GM12801 (cell line): ENCODE results near the gene FTL.

Experiments
- TF ChIP-seq, protein P1 (sequence below): IDR thresholded peaks from one replicate; pipeline ENCODE4 v1.5.1; 2011; ENCODE audit warnings: control low read depth; ENCODE audit not compliant: insufficient read length; ENCODE audit errors: extremely low read depth

The FTL gene

DNA sequence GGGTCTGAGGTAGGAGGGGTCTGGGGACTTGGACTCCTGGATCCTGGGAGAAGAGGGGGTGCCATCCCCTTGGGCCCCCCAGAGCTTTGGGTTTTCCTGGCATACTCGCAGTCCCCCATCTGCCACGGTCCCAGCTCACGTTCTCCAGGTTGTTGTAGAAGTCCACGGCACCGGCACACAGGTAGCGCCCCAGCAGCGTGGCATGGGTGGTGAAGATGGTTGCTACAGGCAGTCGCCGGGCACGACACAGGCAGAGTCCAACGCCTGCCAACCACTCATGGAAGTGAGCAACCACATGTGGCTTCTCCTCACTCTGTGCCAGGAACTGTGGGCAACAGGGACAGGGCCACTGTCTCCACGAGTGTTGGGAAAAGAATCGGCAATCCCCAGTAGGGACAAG lies 20.6 kb downstream of the FTL start:
- TF ChIP-seq, protein P1, sequence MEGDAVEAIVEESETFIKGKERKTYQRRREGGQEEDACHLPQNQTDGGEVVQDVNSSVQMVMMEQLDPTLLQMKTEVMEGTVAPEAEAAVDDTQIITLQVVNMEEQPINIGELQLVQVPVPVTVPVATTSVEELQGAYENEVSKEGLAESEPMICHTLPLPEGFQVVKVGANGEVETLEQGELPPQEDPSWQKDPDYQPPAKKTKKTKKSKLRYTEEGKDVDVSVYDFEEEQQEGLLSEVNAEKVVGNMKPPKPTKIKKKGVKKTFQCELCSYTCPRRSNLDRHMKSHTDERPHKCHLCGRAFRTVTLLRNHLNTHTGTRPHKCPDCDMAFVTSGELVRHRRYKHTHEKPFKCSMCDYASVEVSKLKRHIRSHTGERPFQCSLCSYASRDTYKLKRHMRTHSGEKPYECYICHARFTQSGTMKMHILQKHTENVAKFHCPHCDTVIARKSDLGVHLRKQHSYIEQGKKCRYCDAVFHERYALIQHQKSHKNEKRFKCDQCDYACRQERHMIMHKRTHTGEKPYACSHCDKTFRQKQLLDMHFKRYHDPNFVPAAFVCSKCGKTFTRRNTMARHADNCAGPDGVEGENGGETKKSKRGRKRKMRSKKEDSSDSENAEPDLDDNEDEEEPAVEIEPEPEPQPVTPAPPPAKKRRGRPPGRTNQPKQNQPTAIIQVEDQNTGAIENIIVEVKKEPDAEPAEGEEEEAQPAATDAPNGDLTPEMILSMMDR: no peak

DNA sequence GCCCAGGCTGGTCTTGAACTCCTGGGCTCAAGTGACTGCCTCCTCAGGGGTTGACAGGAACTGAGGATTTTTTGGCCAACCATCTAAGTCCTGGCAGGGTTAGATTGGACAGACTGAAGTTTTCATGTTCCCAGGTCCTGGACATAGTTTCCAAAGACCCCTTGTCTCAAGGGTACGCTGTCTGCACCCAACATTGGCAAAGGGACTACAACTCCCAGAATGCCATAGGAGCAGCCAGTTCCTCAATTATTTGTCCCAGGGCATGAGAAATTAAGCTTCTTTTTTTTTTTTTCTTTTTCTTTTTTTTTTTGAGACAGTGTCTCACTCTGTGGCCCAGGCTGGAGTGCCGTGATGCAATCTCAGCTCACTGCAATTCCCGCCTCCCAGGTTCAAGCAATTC lies 21.1 kb downstream of the FTL start:
- TF ChIP-seq, protein P1: no peak

DNA sequence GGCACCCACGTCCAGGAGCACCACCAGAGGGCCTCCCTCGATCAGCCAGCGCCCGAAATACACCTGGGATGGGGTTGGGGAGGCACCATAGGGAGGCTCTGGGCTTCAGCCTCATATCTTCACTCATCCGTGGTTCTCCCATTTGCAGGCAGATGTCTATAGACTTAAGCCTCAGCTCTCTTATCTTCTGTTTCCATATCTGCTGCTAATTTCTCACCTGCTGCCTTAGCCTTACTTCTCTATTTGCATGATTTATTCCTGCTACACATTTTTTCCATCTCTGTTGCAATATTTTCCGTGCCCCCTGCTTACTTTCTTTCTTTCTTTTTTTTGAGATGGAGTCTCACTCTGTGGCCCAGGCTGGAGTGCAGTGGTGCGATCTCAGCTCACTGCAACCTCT lies 22.2 kb downstream of the FTL start:
- TF ChIP-seq, protein P1: no peak

DNA sequence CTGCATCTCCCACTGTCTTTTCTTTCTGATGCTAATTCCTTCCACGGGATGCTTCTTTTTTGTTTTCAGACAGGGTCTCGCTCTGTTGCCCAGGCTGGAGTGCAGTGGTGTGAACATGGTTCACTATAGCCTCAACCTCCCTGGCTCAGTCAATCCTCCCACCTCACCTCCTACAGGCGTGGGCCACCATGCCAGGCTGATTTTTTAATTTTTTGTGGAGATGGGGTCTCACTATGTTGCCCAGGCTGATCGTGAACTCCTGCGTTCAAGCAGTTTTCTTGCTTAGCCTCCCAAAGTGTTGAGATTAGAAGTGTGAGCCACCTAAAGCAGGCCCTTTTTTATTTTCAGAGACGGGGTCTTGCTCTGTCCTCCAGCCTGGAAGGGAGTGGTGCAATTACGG lies 23.2 kb downstream of the FTL start:
- TF ChIP-seq, protein P1: no peak

DNA sequence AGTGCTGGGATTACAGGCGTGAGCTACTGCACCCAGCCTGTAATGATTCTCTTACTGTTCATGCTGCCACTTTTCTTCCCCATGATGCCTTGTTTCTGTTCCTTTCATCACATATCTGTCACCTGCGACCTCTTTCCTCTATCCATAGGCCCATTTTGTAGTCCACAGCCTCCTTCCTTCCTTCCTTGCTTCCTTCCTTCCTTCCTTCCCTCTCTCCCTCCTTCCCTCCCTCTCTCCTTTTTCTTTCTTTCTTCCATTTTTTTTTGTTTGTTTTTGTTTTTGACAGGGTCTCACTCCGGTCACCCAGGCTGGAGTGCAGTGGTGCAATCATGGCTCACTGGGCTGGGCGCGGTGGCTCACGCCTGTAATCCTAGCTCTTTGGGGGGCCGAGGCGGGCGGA lies 23.8 kb downstream of the FTL start:
- TF ChIP-seq, protein P1: no peak

DNA sequence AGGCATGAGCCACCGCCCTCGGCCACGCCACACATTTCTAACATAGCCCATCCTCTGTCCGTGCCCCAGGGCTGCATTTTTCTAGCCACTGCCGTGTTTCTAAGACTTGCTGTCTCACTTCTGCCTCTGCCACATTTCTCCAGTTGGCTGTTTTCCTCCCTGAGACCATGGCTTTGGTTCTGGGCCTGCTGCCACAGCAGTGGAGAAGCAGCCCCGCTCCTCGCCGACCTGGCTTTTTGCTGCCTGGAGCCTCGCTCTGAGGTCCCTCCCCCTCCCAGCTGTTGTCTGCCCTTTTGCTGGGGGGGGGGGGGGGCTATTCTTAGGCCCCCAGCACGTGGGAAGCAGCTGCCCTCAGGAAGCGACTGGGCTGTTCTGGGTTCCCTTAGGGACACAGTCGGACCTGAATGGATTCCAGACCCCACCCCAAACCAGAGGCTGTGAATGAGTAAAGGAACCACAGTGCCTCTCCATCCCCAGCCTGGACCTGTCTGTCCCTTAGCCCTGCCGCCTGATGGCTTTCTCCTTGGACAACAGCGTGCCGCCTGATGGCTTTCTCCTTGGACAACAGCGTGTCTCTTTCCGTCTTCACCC lies 24.7 kb downstream of the FTL start:
- TF ChIP-seq, protein P1: no peak

DNA sequence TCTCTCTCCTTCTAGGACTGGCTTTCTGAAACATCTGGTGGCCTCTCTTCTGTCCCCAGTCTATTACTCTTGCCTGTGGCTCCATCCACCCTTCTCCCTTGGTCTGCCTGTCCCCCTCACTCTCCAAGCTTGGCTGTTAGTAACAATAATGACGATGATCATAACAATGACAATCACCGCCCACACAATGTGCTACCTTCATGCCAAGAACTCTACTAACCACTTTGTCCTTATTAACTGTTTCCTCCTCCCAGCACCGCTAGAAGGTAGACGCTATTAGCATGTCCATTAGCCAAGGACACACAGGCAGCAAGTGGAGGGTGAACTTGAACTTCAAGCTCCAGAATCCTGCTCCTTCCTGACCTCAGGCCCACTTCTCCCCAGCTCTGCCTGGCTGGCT lies 25.3 kb downstream of the FTL start:
- TF ChIP-seq, protein P1: no peak

DNA sequence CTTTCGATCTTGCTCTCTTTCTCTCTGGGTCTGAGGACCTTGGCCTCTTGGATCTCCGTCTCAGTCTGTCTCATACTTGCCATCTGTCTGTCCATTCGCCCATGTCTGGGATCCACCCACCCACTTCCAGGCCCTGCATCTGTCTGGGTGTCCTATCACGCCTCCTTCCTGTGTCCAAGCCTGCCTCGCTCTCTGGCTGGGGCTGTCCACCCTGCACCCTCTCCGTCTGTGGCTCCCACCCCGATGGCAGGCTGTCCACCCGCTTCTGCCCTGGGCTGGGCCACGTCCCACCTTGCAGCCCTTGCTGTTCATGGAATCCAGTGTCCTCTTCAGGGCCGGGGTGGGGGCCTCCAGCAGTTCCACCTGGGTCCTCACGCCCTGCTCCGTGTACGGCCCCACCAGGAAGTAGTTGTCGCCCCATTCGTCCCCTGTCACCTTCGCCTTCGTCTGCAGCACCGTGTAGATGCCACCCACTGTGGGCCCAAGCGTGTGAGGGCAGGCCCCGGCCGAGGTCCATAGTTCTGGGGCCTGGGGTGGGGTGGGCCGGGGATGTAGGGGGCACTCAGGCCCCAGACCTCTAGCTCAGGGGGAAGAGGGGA lies 26.0 kb downstream of the FTL start:
- TF ChIP-seq, protein P1: no peak
